ENCODE measurements around the gene SSNA1.

DNA sequence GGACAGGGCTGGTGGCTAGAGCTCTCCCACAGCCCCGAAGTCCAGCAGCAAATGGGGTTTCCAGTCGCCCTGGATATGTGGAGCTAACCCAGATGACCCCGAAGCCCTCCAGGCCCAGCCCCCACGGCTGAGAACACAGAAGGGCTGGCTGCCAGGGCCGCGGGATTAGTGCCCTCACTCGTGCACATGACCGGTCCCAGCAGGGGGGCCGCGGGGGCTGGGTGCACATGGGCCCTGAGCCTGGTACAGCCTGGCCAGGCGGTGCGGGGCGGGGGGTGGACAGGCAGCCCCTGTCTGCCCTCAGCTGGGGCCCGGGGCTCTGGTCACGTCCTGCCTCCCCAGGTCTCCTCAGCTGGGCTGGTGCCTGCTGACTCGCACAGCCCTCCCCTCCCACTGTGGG lies 5.9 kb downstream of the SSNA1 start:
- TF ChIP-seq, protein P1, sequence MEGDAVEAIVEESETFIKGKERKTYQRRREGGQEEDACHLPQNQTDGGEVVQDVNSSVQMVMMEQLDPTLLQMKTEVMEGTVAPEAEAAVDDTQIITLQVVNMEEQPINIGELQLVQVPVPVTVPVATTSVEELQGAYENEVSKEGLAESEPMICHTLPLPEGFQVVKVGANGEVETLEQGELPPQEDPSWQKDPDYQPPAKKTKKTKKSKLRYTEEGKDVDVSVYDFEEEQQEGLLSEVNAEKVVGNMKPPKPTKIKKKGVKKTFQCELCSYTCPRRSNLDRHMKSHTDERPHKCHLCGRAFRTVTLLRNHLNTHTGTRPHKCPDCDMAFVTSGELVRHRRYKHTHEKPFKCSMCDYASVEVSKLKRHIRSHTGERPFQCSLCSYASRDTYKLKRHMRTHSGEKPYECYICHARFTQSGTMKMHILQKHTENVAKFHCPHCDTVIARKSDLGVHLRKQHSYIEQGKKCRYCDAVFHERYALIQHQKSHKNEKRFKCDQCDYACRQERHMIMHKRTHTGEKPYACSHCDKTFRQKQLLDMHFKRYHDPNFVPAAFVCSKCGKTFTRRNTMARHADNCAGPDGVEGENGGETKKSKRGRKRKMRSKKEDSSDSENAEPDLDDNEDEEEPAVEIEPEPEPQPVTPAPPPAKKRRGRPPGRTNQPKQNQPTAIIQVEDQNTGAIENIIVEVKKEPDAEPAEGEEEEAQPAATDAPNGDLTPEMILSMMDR (IDR thresholded peaks at IDR 0.05): no peak
- no peak for TF ChIP-seq POLR2A (IDR thresholded peaks at IDR 0.05)
